GM23338 (cell line): ENCODE data around the gene RAB3GAP2. TPM values are rescaled to one million over a fixed set of nuclear protein-coding genes. Genes with fewer than 3 reads are reported as not detected.

Experiments
- ATAC-seq: fragments of 200-7000 bp; cut with Tn5 transposase; 3 replicates; pipeline ENCODE4 v1.9.1; 2020
- DNase-seq: peaks from one replicate; pipeline ENCODE4 v3.0.0-alpha.2; 2015; ENCODE audit warnings: low spot score
- H2AFZ ChIP-seq: fragments of 200-600 bp; sonication (generic); 2 replicates; pipeline ENCODE4 v1.8.0; 2016; ENCODE audit warnings: antibody characterized with exemption, mild to moderate bottlenecking, moderate library complexity
- H3F3A ChIP-seq: fragments of 200-600 bp; sonication (generic); replicated peaks from 2 replicates; pipeline ENCODE4 v1.8.0; 2017; ENCODE audit warnings: antibody characterized with exemption, mixed run types, low read depth
- H3K27ac ChIP-seq: fragments of 200-600 bp; sonication (generic); 2 replicates; pipeline ENCODE4 v1.6.1; 2016; ENCODE audit warnings: low read depth
- H3K27me3 ChIP-seq: fragments of 200-600 bp; sonication (generic); 2 replicates; pipeline ENCODE4 v1.8.0; 2016; ENCODE audit warnings: mild to moderate bottlenecking, mixed run types, moderate library complexity; ENCODE audit not compliant: insufficient read depth
- H3K36me3 ChIP-seq: fragments of 200-600 bp; sonication (generic); 2 replicates; pipeline ENCODE4 v1.8.0; 2016; ENCODE audit warnings: mild to moderate bottlenecking; ENCODE audit not compliant: insufficient read depth
- H3K4me1 ChIP-seq: fragments of 200-600 bp; sonication (generic); 2 replicates; pipeline ENCODE4 v1.8.0; 2016; ENCODE audit warnings: mild to moderate bottlenecking, moderate library complexity; ENCODE audit not compliant: insufficient read depth
- H3K4me2 ChIP-seq: fragments of 200-600 bp; sonication (generic); 2 replicates; pipeline ENCODE4 v1.7.1; 2017; ENCODE audit warnings: mixed run types
- H3K4me3 ChIP-seq: fragments of 200-600 bp; sonication (generic); 2 replicates; pipeline ENCODE4 v1.6.1; 2016; ENCODE audit warnings: mixed run types
- H3K79me2 ChIP-seq: fragments of 200-600 bp; sonication (generic); replicated peaks from 2 replicates; pipeline ENCODE4 v1.8.0; 2017; ENCODE audit warnings: mild to moderate bottlenecking; ENCODE audit not compliant: insufficient read depth
- H3K9me2 ChIP-seq: fragments of 200-600 bp; sonication (generic); 2 replicates; pipeline ENCODE4 v1.8.0; 2017; ENCODE audit not compliant: insufficient read depth
- H4K20me1 ChIP-seq: fragments of 200-600 bp; sonication (generic); replicated peaks from 2 replicates; pipeline ENCODE4 v1.8.0; 2017; ENCODE audit warnings: mild to moderate bottlenecking; ENCODE audit not compliant: insufficient read depth
- H3K27ac Mint-ChIP-seq: 2 replicates; pipeline ENCODE4 v1.8.0; 2020; ENCODE audit warnings: inconsistent platforms, mild to moderate bottlenecking, moderate library complexity, mixed read lengths
- H3K27me3 Mint-ChIP-seq: 3 replicates; pipeline ENCODE4 v1.8.0; 2022; ENCODE audit warnings: low read depth, mild to moderate bottlenecking, moderate library complexity, mixed read lengths, inconsistent platforms; ENCODE audit not compliant: insufficient read depth, poor library complexity
- H3K36me3 Mint-ChIP-seq: 3 replicates; pipeline ENCODE4 v1.8.0; 2021; ENCODE audit warnings: low read depth, mild to moderate bottlenecking, inconsistent platforms, moderate library complexity, mixed read lengths
- H3K4me1 Mint-ChIP-seq: 3 replicates; pipeline ENCODE4 v1.8.0; 2020; ENCODE audit warnings: mild to moderate bottlenecking, inconsistent platforms, mixed read lengths
- H3K4me3 Mint-ChIP-seq: 3 replicates; pipeline ENCODE4 v1.8.0; 2021; ENCODE audit warnings: moderate library complexity, mild to moderate bottlenecking, inconsistent platforms, mixed read lengths
- H3K9me3 Mint-ChIP-seq: 3 replicates; pipeline ENCODE4 v1.8.0; 2020; ENCODE audit warnings: moderate library complexity, mild to moderate bottlenecking, inconsistent platforms, mixed read lengths
- CREB1 ChIP-seq: fragments of 250-450 bp; sonication (Bioruptor Pico); IDR thresholded peaks from 2 replicates; pipeline ENCODE4 v1.5.0; 2020; ENCODE audit warnings: low read depth, mild to moderate bottlenecking, moderate library complexity
- EZH2 ChIP-seq: fragments of 200-600 bp; sonication (generic); IDR thresholded peaks from one replicate; pipeline ENCODE4 v1.8.0; 2017; ENCODE audit warnings: antibody characterized with exemption, mild to moderate bottlenecking, low read depth; ENCODE audit not compliant: unreplicated experiment
- EZH2phosphoT487 ChIP-seq: fragments of 200-600 bp; sonication (generic); IDR thresholded peaks from one replicate; pipeline ENCODE4 v1.8.1; 2018; ENCODE audit warnings: antibody characterized with exemption; ENCODE audit not compliant: unreplicated experiment
- NANOG ChIP-seq: IDR thresholded peaks from 2 replicates; pipeline ENCODE4 v1.6.1; 2016; ENCODE audit warnings: antibody characterized with exemption, borderline replicate concordance
- POLR2AphosphoS5 ChIP-seq: IDR thresholded peaks from 2 replicates; pipeline ENCODE4 v1.6.1; 2016; ENCODE audit warnings: antibody characterized with exemption, low read depth
- STAT1 ChIP-seq: IDR thresholded peaks from one replicate; pipeline ENCODE4 v1.6.1; 2016; ENCODE audit warnings: antibody characterized with exemption; ENCODE audit not compliant: unreplicated experiment
- ZNF114 ChIP-seq: fragments of 250-450 bp; sonication (Bioruptor Pico); IDR thresholded peaks from 2 replicates; pipeline ENCODE4 v1.5.0; 2020; ENCODE audit warnings: mild to moderate bottlenecking, moderate library complexity
- polyA plus RNA-seq: library from polyadenylated mRNA; unstranded; fragments of >200 nt; fragmentation: Nextera tagmentation; extraction: Ambion mirVana; gene quantifications from 2 replicates; pipeline ENCODE4 v1.2.1, GENCODE V29; 2016
- total RNA-seq: library from RNA; depleted of rRNA; stranded (reverse); fragments of >200 nt; shearing (Covaris generic); gene quantifications from 2 replicates; pipeline ENCODE4 v1.2.3, GENCODE V29; 2014
- TF ChIP-seq, protein P1 (sequence below): IDR thresholded peaks from 2 replicates; pipeline ENCODE4 v1.6.1; 2016; ENCODE audit warnings: antibody characterized with exemption
- TF ChIP-seq, protein P2 (sequence below): fragments of 250-450 bp; sonication (Bioruptor Pico); IDR thresholded peaks from 2 replicates; pipeline ENCODE4 v1.5.0; 2020; ENCODE audit warnings: mild to moderate bottlenecking, moderate library complexity
- TF ChIP-seq, protein P3 (sequence below): IDR thresholded peaks from one replicate; pipeline ENCODE4 v1.6.1; 2018; ENCODE audit warnings: antibody characterized with exemption; ENCODE audit not compliant: unreplicated experiment

RAB3GAP2 gene
- total and polyA plus RNA-seq, 2 experiments from 2014 or later: 19.4 to 44.6 TPM

DNA sequence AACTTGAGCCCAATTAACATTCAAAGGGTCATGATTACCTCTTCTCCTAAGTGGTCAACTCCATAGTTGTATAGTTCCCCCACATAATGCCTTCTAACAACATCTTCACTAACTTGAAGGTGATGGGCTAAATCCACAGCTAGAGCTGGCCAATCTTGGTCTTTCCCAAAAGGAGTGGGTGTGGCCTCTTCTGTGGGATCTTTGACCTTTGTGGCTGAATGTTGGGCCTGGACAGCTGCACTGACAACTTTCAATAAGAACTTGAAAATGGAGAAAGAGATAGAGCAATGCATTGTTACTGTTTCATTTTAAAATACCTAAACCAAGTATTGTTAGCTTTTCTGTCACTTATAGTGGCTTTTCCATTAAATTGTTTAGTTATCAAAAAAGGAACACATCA, 119.1 kb downstream of the RAB3GAP2 start:
- no peaks in the 10 kb centered on the region for H3K27me3 Mint-ChIP-seq
- Histone ChIP-seq H3K9me2 (no peaks in the 10 kb centered on the region), H3K4me2 (no peak overlapping the region), H3K4me1 (no peaks in the 10 kb centered on the region), H3K79me2 (no peaks in the 10 kb centered on the region), H3K27me3 (no peaks in the 10 kb centered on the region), H2AFZ (no peak overlapping the region), H3K36me3 (peaks cover 30% of the 10 kb centered on the region; the same call in 1 of the 2 replicates), H4K20me1 (no peaks in the 10 kb centered on the region), H3K4me3 (no peak overlapping the region), H3K27ac (no peak overlapping the region), H3F3A (no peaks in the 10 kb centered on the region)
- H3K9me3 Mint-ChIP-seq: no peaks in the 10 kb centered on the region
- H3K36me3 Mint-ChIP-seq: peaks cover 52% of the 10 kb centered on the region
- DNase-seq (no peak), ATAC-seq (no peak)
- H3K4me1 Mint-ChIP-seq: no peaks in the 10 kb centered on the region
- TF ChIP-seq ZNF114 (CRISPR knock-in tag) (no peak), EZH2phosphoT487 (no peak), POLR2AphosphoS5 (no peak), EZH2 (no peak), CREB1 (no peak), STAT1 (no peak)
- TF ChIP-seq, protein P1, sequence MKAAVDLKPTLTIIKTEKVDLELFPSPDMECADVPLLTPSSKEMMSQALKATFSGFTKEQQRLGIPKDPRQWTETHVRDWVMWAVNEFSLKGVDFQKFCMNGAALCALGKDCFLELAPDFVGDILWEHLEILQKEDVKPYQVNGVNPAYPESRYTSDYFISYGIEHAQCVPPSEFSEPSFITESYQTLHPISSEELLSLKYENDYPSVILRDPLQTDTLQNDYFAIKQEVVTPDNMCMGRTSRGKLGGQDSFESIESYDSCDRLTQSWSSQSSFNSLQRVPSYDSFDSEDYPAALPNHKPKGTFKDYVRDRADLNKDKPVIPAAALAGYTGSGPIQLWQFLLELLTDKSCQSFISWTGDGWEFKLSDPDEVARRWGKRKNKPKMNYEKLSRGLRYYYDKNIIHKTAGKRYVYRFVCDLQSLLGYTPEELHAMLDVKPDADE: no peak
- H3K27ac Mint-ChIP-seq: no peak overlapping the region
- H3K4me3 Mint-ChIP-seq: no peak overlapping the region

DNA sequence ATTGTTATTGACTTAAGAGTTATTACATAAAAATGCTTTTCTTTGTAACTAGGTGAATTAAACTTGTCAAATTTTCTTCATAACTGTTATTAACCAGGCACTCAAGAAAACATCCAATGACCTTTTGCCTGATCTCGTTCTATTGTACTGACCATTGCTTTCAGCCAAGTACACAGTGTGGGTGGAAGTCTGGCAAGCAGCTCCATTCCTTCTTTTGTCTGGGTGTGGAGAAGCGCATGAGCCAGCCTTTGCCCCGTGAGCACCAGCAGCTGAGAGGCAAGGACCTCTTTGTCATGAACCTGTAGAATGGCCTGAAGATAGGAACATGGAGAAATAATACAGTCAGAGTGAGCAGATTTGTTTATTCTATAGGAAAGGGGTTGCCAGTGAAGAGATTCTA, 120.8 kb downstream of the RAB3GAP2 start:
- H3F3A ChIP-seq: no peaks in the 10 kb centered on the region
- Mint-ChIP-seq H3K36me3 (peaks cover 45% of the 10 kb centered on the region), H3K9me3 (no peaks in the 10 kb centered on the region), H3K4me1 (no peaks in the 10 kb centered on the region), H3K4me3 (no peak overlapping the region), H3K27ac (no peak overlapping the region), H3K27me3 (no peaks in the 10 kb centered on the region)
- no peak overlapping the region for H2AFZ ChIP-seq
- ATAC-seq (no peak), DNase-seq (no peak)
- peaks cover 14% of the 10 kb centered on the region; the same call in 1 of the 2 replicates for H3K36me3 ChIP-seq
- H3K27me3 ChIP-seq: no peaks in the 10 kb centered on the region
- H3K27ac ChIP-seq: no peak overlapping the region
- H4K20me1 ChIP-seq: no peaks in the 10 kb centered on the region
- H3K4me1 ChIP-seq: no peaks in the 10 kb centered on the region
- no peaks in the 10 kb centered on the region for H3K9me2 ChIP-seq
- no peaks in the 10 kb centered on the region for H3K79me2 ChIP-seq
- H3K4me2 ChIP-seq: no peak overlapping the region
- H3K4me3 ChIP-seq: no peak overlapping the region
- TF ChIP-seq EZH2phosphoT487 (no peak), NANOG (no peak), ZNF114 (CRISPR knock-in tag) (no peak), EZH2 (no peak)
- TF ChIP-seq, protein P2, sequence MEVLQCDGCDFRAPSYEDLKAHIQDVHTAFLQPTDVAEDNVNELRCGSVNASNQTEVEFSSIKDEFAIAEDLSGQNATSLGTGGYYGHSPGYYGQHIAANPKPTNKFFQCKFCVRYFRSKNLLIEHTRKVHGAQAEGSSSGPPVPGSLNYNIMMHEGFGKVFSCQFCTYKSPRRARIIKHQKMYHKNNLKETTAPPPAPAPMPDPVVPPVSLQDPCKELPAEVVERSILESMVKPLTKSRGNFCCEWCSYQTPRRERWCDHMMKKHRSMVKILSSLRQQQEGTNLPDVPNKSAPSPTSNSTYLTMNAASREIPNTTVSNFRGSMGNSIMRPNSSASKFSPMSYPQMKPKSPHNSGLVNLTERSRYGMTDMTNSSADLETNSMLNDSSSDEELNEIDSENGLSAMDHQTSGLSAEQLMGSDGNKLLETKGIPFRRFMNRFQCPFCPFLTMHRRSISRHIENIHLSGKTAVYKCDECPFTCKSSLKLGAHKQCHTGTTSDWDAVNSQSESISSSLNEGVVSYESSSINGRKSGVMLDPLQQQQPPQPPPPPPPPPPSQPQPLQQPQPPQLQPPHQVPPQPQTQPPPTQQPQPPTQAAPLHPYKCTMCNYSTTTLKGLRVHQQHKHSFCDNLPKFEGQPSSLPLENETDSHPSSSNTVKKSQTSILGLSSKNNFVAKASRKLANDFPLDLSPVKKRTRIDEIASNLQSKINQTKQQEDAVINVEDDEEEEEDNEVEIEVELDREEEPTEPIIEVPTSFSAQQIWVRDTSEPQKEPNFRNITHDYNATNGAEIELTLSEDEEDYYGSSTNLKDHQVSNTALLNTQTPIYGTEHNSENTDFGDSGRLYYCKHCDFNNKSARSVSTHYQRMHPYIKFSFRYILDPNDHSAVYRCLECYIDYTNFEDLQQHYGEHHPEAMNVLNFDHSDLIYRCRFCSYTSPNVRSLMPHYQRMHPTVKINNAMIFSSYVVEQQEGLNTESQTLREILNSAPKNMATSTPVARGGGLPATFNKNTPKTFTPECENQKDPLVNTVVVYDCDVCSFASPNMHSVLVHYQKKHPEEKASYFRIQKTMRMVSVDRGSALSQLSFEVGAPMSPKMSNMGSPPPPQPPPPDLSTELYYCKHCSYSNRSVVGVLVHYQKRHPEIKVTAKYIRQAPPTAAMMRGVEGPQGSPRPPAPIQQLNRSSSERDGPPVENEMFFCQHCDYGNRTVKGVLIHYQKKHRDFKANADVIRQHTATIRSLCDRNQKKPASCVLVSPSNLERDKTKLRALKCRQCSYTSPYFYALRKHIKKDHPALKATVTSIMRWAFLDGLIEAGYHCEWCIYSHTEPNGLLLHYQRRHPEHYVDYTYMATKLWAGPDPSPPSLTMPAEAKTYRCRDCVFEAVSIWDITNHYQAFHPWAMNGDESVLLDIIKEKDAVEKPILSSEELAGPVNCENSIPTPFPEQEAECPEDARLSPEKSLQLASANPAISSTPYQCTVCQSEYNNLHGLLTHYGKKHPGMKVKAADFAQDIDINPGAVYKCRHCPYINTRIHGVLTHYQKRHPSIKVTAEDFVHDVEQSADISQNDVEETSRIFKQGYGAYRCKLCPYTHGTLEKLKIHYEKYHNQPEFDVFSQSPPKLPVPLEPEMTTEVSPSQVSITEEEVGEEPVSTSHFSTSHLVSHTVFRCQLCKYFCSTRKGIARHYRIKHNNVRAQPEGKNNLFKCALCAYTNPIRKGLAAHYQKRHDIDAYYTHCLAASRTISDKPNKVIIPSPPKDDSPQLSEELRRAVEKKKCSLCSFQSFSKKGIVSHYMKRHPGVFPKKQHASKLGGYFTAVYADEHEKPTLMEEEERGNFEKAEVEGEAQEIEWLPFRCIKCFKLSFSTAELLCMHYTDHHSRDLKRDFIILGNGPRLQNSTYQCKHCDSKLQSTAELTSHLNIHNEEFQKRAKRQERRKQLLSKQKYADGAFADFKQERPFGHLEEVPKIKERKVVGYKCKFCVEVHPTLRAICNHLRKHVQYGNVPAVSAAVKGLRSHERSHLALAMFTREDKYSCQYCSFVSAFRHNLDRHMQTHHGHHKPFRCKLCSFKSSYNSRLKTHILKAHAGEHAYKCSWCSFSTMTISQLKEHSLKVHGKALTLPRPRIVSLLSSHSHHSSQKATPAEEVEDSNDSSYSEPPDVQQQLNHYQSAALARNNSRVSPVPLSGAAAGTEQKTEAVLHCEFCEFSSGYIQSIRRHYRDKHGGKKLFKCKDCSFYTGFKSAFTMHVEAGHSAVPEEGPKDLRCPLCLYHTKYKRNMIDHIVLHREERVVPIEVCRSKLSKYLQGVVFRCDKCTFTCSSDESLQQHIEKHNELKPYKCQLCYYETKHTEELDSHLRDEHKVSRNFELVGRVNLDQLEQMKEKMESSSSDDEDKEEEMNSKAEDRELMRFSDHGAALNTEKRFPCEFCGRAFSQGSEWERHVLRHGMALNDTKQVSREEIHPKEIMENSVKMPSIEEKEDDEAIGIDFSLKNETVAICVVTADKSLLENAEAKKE (CRISPR knock-in tag): no peak
- TF ChIP-seq, protein P3, sequence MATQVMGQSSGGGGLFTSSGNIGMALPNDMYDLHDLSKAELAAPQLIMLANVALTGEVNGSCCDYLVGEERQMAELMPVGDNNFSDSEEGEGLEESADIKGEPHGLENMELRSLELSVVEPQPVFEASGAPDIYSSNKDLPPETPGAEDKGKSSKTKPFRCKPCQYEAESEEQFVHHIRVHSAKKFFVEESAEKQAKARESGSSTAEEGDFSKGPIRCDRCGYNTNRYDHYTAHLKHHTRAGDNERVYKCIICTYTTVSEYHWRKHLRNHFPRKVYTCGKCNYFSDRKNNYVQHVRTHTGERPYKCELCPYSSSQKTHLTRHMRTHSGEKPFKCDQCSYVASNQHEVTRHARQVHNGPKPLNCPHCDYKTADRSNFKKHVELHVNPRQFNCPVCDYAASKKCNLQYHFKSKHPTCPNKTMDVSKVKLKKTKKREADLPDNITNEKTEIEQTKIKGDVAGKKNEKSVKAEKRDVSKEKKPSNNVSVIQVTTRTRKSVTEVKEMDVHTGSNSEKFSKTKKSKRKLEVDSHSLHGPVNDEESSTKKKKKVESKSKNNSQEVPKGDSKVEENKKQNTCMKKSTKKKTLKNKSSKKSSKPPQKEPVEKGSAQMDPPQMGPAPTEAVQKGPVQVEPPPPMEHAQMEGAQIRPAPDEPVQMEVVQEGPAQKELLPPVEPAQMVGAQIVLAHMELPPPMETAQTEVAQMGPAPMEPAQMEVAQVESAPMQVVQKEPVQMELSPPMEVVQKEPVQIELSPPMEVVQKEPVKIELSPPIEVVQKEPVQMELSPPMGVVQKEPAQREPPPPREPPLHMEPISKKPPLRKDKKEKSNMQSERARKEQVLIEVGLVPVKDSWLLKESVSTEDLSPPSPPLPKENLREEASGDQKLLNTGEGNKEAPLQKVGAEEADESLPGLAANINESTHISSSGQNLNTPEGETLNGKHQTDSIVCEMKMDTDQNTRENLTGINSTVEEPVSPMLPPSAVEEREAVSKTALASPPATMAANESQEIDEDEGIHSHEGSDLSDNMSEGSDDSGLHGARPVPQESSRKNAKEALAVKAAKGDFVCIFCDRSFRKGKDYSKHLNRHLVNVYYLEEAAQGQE: no peak
- TF ChIP-seq, protein P1: no peak
